Mucosa of descending colon (tissue), 3 donors: ENCODE data around the gene ID3. TPM values are rescaled to one million over a fixed set of nuclear protein-coding genes. Genes with fewer than 3 reads are reported as not detected.

Source experiments
- ATAC-seq: fragments of 200-7000 bp; cut with Tn5 transposase; one replicate; pipeline ENCODE4 v1.9.1; 2020; ENCODE audit warnings: mild to moderate bottlenecking, moderate library complexity
- DNase-seq, 3 donors: peaks; one replicate each; pipeline ENCODE4 v3.0.0-alpha.2; 2020
- H3K36me3 ChIP-seq: fragments of 200-600 bp; one replicate; pipeline ENCODE4 v1.8.0; 2021; ENCODE audit warnings: low read depth, mild to moderate bottlenecking
- H3K4me1 ChIP-seq: fragments of 200-600 bp; one replicate; pipeline ENCODE4 v1.8.0; 2021; ENCODE audit warnings: low read depth, mild to moderate bottlenecking
- H3K4me3 ChIP-seq: fragments of 200-600 bp; one replicate; pipeline ENCODE4 v1.8.0; 2021; ENCODE audit warnings: mild to moderate bottlenecking
- H3K9me3 ChIP-seq: fragments of 200-600 bp; one replicate; pipeline ENCODE4 v1.8.0; 2021; ENCODE audit warnings: mild to moderate bottlenecking
- CTCF ChIP-seq: fragments of 200-600 bp; IDR thresholded peaks from one replicate; pipeline ENCODE4 v1.8.0; 2022; ENCODE audit warnings: antibody characterized with exemption, mild to moderate bottlenecking
- intact Hi-C, 2 donors: fragments of 100-400 bp; cut with DNase I in 1 of 2; cut with micrococcal nuclease in 1 of 2; formaldehyde crosslinking; loops; one replicate each; pipeline versions ENCODE4 v1.11.0 to v1.11.1; 2022; cut with DNase I, micrococcal nuclease
- total RNA-seq, 3 donors: library from RNA; stranded (reverse); fragmentation: NEBNext Ultra II Directional in 2 of 3; extraction: Animal tissue kit (Norgen Biotek cat#: 25700) in 2 of 3; gene quantifications; one replicate each; pipeline versions ENCODE4 v1.2.1 to v1.2.4, GENCODE V29; 2021 to 2023
- donor health status: DM: no; HTN: no; CAD: no; lungs with moderate emphysema.
- donor health status: DM: no; HTN: no; CAD: no.
- donor health status: DM: no; HTN: yes; CAD: no.

ID3 gene
- total RNA-seq, 3 donors from 2014 or later, result 83.0 to 316 (median 121) TPM

- no peaks in the 10 kb centered on the region for H3K36me3 ChIP-seq
- DNase-seq, result peak; percentile 94 to 96 (median 94)
- TF ChIP-seq CTCF, result no peak
- intact Hi-C loops, result no loop called here
- peaks cover 43% of the 10 kb centered on the region for H3K4me1 ChIP-seq
- H3K9me3 ChIP-seq, result no peaks in the 10 kb centered on the region
- ATAC-seq, result peak; percentile 57
- no peak overlapping the region for H3K4me3 ChIP-seq
Measured at GRCh38 chr1:23562137-23562876, 3.0 kb upstream of the ID3 start.

GRCh38 chr1:23561813-23562100 lies 2.5 kb upstream of the ID3 start:
- DNase-seq, result no peak
- intact Hi-C loops, result no loop called here
- H3K4me1 ChIP-seq, result peaks cover 47% of the 10 kb centered on the region
- ATAC-seq, result no peak
- H3K4me3 ChIP-seq, result no peak overlapping the region
- no peaks in the 10 kb centered on the region for H3K36me3 ChIP-seq
- no peak for TF ChIP-seq CTCF
- no peaks in the 10 kb centered on the region for H3K9me3 ChIP-seq

- DNase-seq, result no peak
- H3K4me3 ChIP-seq, result no peak overlapping the region
- no peak for TF ChIP-seq CTCF
- no peaks in the 10 kb centered on the region for H3K36me3 ChIP-seq
- H3K4me1 ChIP-seq, result peaks cover 51% of the 10 kb centered on the region
- no peaks in the 10 kb centered on the region for H3K9me3 ChIP-seq
- intact Hi-C loops, result no loop called here
- no peak for ATAC-seq
Measured at GRCh38 chr1:23561076-23561812, 1.9 kb upstream of the ID3 start.

GRCh38 chr1:23559985-23560741 lies 862 bp upstream of the ID3 start:
- Histone ChIP-seq H3K4me3 (no peak overlapping the region), H3K9me3 (no peaks in the 10 kb centered on the region), H3K36me3 (no peaks in the 10 kb centered on the region), H3K4me1 (peaks cover 57% of the 10 kb centered on the region)
- no peak for DNase-seq
- no peak for TF ChIP-seq CTCF
- intact Hi-C loops, result no loop called here
- ATAC-seq, result no peak

- Histone ChIP-seq H3K36me3 (no peaks in the 10 kb centered on the region), H3K9me3 (no peaks in the 10 kb centered on the region), H3K4me1 (peaks cover 54% of the 10 kb centered on the region), H3K4me3 (peak overlapping the region; percentile 80)
- DNase-seq (no peak), ATAC-seq (no peak)
- no peak for TF ChIP-seq CTCF
- intact Hi-C loops, result no loop called here
Measured at GRCh38 chr1:23558872-23559135, 497 bp downstream of the ID3 start.
